Liver (tissue), 9 donors: ENCODE results near the gene AQP3. TPM values are rescaled to one million over a fixed set of nuclear protein-coding genes. Genes with fewer than 3 reads are reported as not detected.
"Not testable (repeated sequence)": the region's sequence is repeated elsewhere in the genome, so short reads cannot be mapped to it uniquely, and the experiment has no call there.

Source experiments
- DNase-seq: peaks from one replicate; pipeline ENCODE4 v3.0.0-alpha.2; 2017; ENCODE audit warnings: low spot score
- H3K27ac ChIP-seq, 2 donors: one replicate each; pipeline ENCODE4 v1.7.0; 2013; ENCODE audit warnings: inconsistent platforms in 2 of 2, low read length in 2 of 2, control low read depth in 1 of 2, low read depth in 1 of 2, mild to moderate bottlenecking in 1 of 2
- H3K27me3 ChIP-seq, 4 donors: one replicate each; pipeline versions ENCODE4 v1.6.1 to v1.7.0; 2013; ENCODE audit warnings: low read length in 3 of 4, inconsistent platforms in 1 of 4, mild to moderate bottlenecking in 1 of 4, moderate library complexity in 1 of 4; ENCODE audit not compliant: control insufficient read depth in 4 of 4, insufficient read depth in 4 of 4
- H3K36me3 ChIP-seq, 4 donors: one replicate each; pipeline versions ENCODE4 v1.6.1 to v1.7.0; 2013; ENCODE audit warnings: low read length in 3 of 4, mild to moderate bottlenecking in 3 of 4, low read depth in 1 of 4, moderate library complexity in 1 of 4; ENCODE audit not compliant: control insufficient read depth in 4 of 4, insufficient read depth in 3 of 4
- H3K4me1 ChIP-seq, 4 donors: one replicate each; pipeline versions ENCODE4 v1.6.1 to v1.7.0; 2013; ENCODE audit warnings: low read length in 3 of 4, mild to moderate bottlenecking in 3 of 4, moderate library complexity in 1 of 4; ENCODE audit not compliant: control insufficient read depth in 4 of 4, insufficient read depth in 4 of 4
- H3K4me3 ChIP-seq, 3 donors: one replicate each; pipeline versions ENCODE4 v1.6.1 to v1.7.0; 2013; ENCODE audit warnings: low read length in 3 of 3, control low read depth in 1 of 3, low read depth in 1 of 3, mild to moderate bottlenecking in 1 of 3
- H3K9ac ChIP-seq, 2 donors: one replicate each; pipeline ENCODE4 v1.7.0; 2013; ENCODE audit warnings: low read length in 2 of 2, mild to moderate bottlenecking in 2 of 2, moderate library complexity in 2 of 2, control low read depth in 1 of 2, low read depth in 1 of 2
- H3K9me3 ChIP-seq, 4 donors: one replicate each; pipeline versions ENCODE4 v1.6.1 to v1.7.0; 2013; ENCODE audit warnings: low read length in 3 of 4; ENCODE audit not compliant: control insufficient read depth in 4 of 4
- ATF3 ChIP-seq: IDR thresholded peaks from 2 replicates; pipeline ENCODE4 v1.6.1; 2016; ENCODE audit warnings: antibody characterized with exemption
- CTCF ChIP-seq: fragments of 150-350 bp; IDR thresholded peaks from 2 replicates; pipeline ENCODE4 v1.5.1; 2017; ENCODE audit warnings: improper control_type of control experiment, low read depth, low read length; ENCODE audit not compliant: missing input control
- EGR1 ChIP-seq, 2 donors: IDR thresholded peaks; 2 replicates each; pipeline ENCODE4 v1.6.1; 2016 to 2018; ENCODE audit warnings: antibody characterized with exemption in 2 of 2, low read depth in 2 of 2
- FOXA1 ChIP-seq: IDR thresholded peaks from 2 replicates; pipeline ENCODE4 v1.6.1; 2016; ENCODE audit warnings: antibody characterized with exemption
- FOXA2 ChIP-seq: IDR thresholded peaks from 2 replicates; pipeline ENCODE4 v1.6.1; 2016; ENCODE audit warnings: antibody characterized with exemption
- GABPA ChIP-seq, 2 donors: IDR thresholded peaks in 1 of 2; conservative IDR thresholded peaks in 1 of 2; 2 replicates each; pipeline ENCODE4 v1.6.1; 2016; ENCODE audit warnings: antibody characterized with exemption in 2 of 2, mild to moderate bottlenecking in 1 of 2, moderate library complexity in 1 of 2
- HNF4A ChIP-seq, 2 donors: conservative IDR thresholded peaks; 2 replicates each; pipeline ENCODE4 v1.6.1; 2016; ENCODE audit warnings: antibody characterized with exemption in 2 of 2, mild to moderate bottlenecking in 2 of 2
- HNF4G ChIP-seq: IDR thresholded peaks from 2 replicates; pipeline ENCODE4 v1.6.1; 2016; ENCODE audit warnings: antibody characterized with exemption
- JUND ChIP-seq, 2 donors: IDR thresholded peaks; 2 replicates each; pipeline ENCODE4 v1.6.1; 2016; ENCODE audit warnings: antibody characterized with exemption in 2 of 2
- MAX ChIP-seq: IDR thresholded peaks from 2 replicates; pipeline ENCODE4 v1.6.1; 2016; ENCODE audit warnings: antibody characterized with exemption
- NR2F2 ChIP-seq: IDR thresholded peaks from 2 replicates; pipeline ENCODE4 v1.6.1; 2016; ENCODE audit warnings: antibody characterized with exemption
- RAD21 ChIP-seq, 2 donors: IDR thresholded peaks; 2 replicates each; pipeline ENCODE4 v1.6.1; 2016; ENCODE audit warnings: antibody characterized with exemption in 2 of 2, mild to moderate bottlenecking in 2 of 2
- REST ChIP-seq: IDR thresholded peaks from 2 replicates; pipeline ENCODE4 v1.6.1; 2016; ENCODE audit warnings: antibody characterized with exemption, mild to moderate bottlenecking
- RXRA ChIP-seq, 2 donors: IDR thresholded peaks; 2 replicates each; pipeline ENCODE4 v1.6.1; 2017 to 2018; ENCODE audit warnings: antibody characterized with exemption in 2 of 2, mild to moderate bottlenecking in 1 of 2
- SP1 ChIP-seq: IDR thresholded peaks from 2 replicates; pipeline ENCODE4 v1.6.1; 2018; ENCODE audit warnings: antibody characterized with exemption, mild to moderate bottlenecking
- TAF1 ChIP-seq: conservative IDR thresholded peaks from 2 replicates; pipeline ENCODE4 v1.6.1; 2016; ENCODE audit warnings: antibody characterized with exemption, mild to moderate bottlenecking
- YY1 ChIP-seq: IDR thresholded peaks from 2 replicates; pipeline ENCODE4 v1.6.1; 2016; ENCODE audit warnings: antibody characterized with exemption, mild to moderate bottlenecking
- ZBTB33 ChIP-seq: IDR thresholded peaks from 2 replicates; pipeline ENCODE4 v1.6.1; 2016; ENCODE audit warnings: antibody characterized with exemption
- WGBS: extraction: QIAGEN DNeasy Blood & Tissue Kit; methylation state at CpG from one replicate; pipeline ENCODE4 v1.1.7; 2013; 5-methylcytosine and 5-hydroxymethylcytosine counted together
- polyA plus RNA-seq, 2 donors: library from polyadenylated mRNA; stranded (reverse) in 1 of 2; unstranded in 1 of 2; fragments of 200-250 nt in 1 of 2; fragments of >200 nt in 1 of 2; fragmentation: Nextera tagmentation in 1 of 2; extraction: Ambion mirVana in 1 of 2; gene quantifications; one replicate each; pipeline versions ENCODE4 v1.2.1 to v1.2.3, GENCODE V29; 2013 to 2015
- total RNA-seq, 2 donors: library from RNA; depleted of rRNA; stranded (reverse); fragments of >200 nt; gene quantifications; one replicate each; pipeline ENCODE4 v1.2.3, GENCODE V29; 2014
- donor health status: healthy.
- donor health status: healthy.
- donor health status: healthy.
- donor health status: healthy.
- donor health status: healthy.

The AQP3 gene
- total and polyA plus RNA-seq, 4 donors: 60.5 to 124 (median 87.4) TPM

GRCh38 chr9:33489066-33489465 is 41.7 kb upstream of the AQP3 start:
- WGBS: 92% methylated on average over 2 of the region's 2 CpGs
- H3K4me1 ChIP-seq: no peaks in the 10 kb centered on the region
- H3K9ac ChIP-seq: no peak overlapping the region
- no peak for TF ChIP-seq SP1
- no peak for TF ChIP-seq EGR1 (IDR thresholded peaks at IDR 0.05; ENCODE audit: low read depth in 2 of 2)
- no peak for TF ChIP-seq TAF1
- no peak for TF ChIP-seq HNF4A (conservative IDR thresholded peaks at IDR 0.05)
- no peaks in the 10 kb centered on the region for H3K9me3 ChIP-seq
- no peak for DNase-seq
- no peaks in the 10 kb centered on the region for H3K36me3 ChIP-seq
- H3K4me3 ChIP-seq: no peak overlapping the region
- no peak overlapping the region for H3K27ac ChIP-seq
- H3K27me3 ChIP-seq: no peaks in the 10 kb centered on the region

- not testable (repeated sequence) for H3K4me3 ChIP-seq, H3K27ac ChIP-seq, H3K27me3 ChIP-seq, H3K4me1 ChIP-seq, H3K9me3 ChIP-seq, DNase-seq, H3K9ac ChIP-seq, H3K36me3 ChIP-seq
These were observed 37.9 kb upstream of the AQP3 start for GRCh38 chr9:33485312-33485711.

GRCh38 chr9:33480976-33481375 is 33.6 kb upstream of the AQP3 start:
- no peaks in the 10 kb centered on the region for H3K27me3 ChIP-seq
- WGBS: 96% methylated on average over 6 of the region's 6 CpGs
- no peaks in the 10 kb centered on the region for H3K4me1 ChIP-seq
- H3K9ac ChIP-seq: no peak overlapping the region
- H3K36me3 ChIP-seq: peaks cover 0 to 3% (median 0%) of the 10 kb centered on the region in 4 donors
- DNase-seq: no peak
- TF ChIP-seq SP1 (no peak), RAD21 (IDR thresholded peaks at IDR 0.05) (no peak), NR2F2 (no peak), CTCF (no peak), FOXA2 (no peak), ATF3 (no peak), TAF1 (no peak), HNF4A (conservative IDR thresholded peaks at IDR 0.05) (no peak), RXRA (IDR thresholded peaks at IDR 0.05) (no peak), REST (no peak), MAX (no peak), JUND (IDR thresholded peaks at IDR 0.05) (no peak), EGR1 (IDR thresholded peaks at IDR 0.05; ENCODE audit: low read depth in 2 of 2) (no peak), ZBTB33 (no peak), GABPA (IDR thresholded peaks at IDR 0.05 in 1 of 2, conservative IDR thresholded peaks at IDR 0.05 in 1 of 2) (no peak), HNF4G (no peak), YY1 (no peak), FOXA1 (no peak)
- H3K4me3 ChIP-seq: no peak overlapping the region
- no peak overlapping the region for H3K27ac ChIP-seq
- H3K9me3 ChIP-seq: no peaks in the 10 kb centered on the region
